Measurements from ENCODE around the gene CAMK1G. TPM values are rescaled to one million over a fixed set of nuclear protein-coding genes. Genes with fewer than 3 reads are reported as not detected.

CAMK1G gene
- total RNA-seq, 1 donor, result 0.10 TPM

DNA sequence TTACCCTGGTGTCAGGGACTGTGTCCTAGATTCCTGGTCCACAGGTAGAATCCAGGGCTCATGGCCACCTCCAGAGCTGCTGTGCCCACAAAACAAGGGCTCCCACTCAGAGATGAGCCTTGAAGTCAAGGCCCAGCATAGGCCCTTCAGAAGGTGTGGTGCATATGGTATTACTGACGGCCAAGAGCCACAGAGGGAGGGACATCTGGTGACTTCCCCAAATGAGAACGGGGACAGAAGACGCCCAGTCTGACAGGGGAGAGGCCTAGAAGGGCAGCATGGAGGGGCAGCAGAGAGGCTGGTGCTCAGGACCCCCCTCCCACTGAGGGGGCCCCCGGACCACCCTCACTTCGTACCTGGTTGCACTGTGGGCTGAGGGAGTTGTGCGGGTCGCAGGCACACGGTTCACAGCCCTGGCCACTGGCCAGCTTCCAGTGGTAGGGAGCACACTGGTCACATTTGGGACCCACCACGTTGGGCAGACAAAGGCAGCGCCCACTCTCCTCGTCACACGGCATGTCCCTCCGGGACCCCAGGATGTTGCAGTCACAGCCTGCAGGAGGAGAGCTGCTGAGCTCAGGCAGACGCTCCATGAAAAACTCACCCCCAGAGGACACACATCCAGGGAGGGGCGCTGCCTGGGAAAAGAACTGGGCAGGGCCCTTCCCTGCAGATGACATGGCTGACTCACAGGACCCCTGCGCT lies 43.7 kb downstream of the CAMK1G start:
- Histone ChIP-seq H3K4me1 (ENCODE audit: insufficient read depth, low read length) (peaks cover 15% of the 10 kb centered on the region), H3K9me3 (ENCODE audit: low read depth, low read length) (no peaks in the 10 kb centered on the region), H3K27me3 (ENCODE audit: insufficient read depth, low read length) (no peaks in the 10 kb centered on the region), H3K4me3 (ENCODE audit: low read length) (no peak overlapping the region)

- no peaks in the 10 kb centered on the region for H3K9me3 ChIP-seq (ENCODE audit: low read depth, low read length)
- no peaks in the 10 kb centered on the region for H3K27me3 ChIP-seq (ENCODE audit: insufficient read depth, low read length)
- peaks cover 15% of the 10 kb centered on the region for H3K4me1 ChIP-seq (ENCODE audit: insufficient read depth, low read length)
- H3K4me3 ChIP-seq (ENCODE audit: low read length), result no peak overlapping the region
Measured at GRCh38 chr1:209627732-209628196, 44.2 kb downstream of the CAMK1G start.

GRCh38 chr1:209628618-209629299 lies 45.2 kb downstream of the CAMK1G start:
- no peak overlapping the region for H3K4me3 ChIP-seq (ENCODE audit: low read length)
- peaks cover 17% of the 10 kb centered on the region for H3K4me1 ChIP-seq (ENCODE audit: insufficient read depth, low read length)
- no peaks in the 10 kb centered on the region for H3K27me3 ChIP-seq (ENCODE audit: insufficient read depth, low read length)
- no peaks in the 10 kb centered on the region for H3K9me3 ChIP-seq (ENCODE audit: low read depth, low read length)

DNA sequence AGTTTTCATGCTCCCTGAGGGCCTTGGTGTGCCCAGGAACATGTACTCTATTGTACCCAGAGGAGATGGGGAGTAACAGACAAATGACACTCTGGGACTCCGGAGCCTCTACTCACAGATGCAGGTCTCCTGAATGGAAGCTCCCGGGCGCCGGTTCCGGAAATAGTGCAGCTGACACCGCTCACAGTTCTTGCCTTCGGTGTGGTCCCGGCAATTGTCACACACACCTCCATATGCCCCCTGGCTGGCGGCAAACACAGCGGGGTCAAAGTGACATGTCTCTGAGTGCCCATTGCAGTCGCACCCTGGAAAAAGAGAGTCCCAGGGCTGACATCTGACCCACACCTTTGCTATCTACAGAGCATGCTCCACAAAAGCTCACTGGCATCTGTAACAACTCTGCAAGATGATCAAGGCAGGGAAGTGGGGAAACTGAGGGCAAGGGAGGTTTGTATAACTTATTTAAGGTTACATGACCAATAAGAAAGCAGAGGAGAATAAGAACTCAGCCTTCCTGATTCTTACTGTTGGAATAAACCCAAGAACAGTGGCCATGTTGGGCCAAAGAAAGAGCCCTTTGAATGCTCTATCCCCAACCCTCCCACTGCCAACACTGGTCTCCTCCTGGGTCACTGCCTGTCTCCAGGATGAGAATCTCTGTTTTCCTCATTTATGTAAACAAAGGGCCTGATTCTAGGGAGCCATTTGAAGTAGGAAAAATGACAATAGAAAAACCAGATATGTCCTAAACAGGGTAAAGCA lies 46.3 kb downstream of the CAMK1G start:
- no peaks in the 10 kb centered on the region for H3K9me3 ChIP-seq (ENCODE audit: low read depth, low read length)
- no peak overlapping the region for H3K4me3 ChIP-seq (ENCODE audit: low read length)
- H3K4me1 ChIP-seq (ENCODE audit: insufficient read depth, low read length), result peaks cover 24% of the 10 kb centered on the region
- H3K27me3 ChIP-seq (ENCODE audit: insufficient read depth, low read length), result no peaks in the 10 kb centered on the region

GRCh38 chr1:209630383-209631225 lies 47.1 kb downstream of the CAMK1G start:
- no peak overlapping the region for H3K4me3 ChIP-seq (ENCODE audit: low read length)
- H3K4me1 ChIP-seq (ENCODE audit: insufficient read depth, low read length), result peaks cover 24% of the 10 kb centered on the region
- no peaks in the 10 kb centered on the region for H3K27me3 ChIP-seq (ENCODE audit: insufficient read depth, low read length)
- no peaks in the 10 kb centered on the region for H3K9me3 ChIP-seq (ENCODE audit: low read depth, low read length)

DNA sequence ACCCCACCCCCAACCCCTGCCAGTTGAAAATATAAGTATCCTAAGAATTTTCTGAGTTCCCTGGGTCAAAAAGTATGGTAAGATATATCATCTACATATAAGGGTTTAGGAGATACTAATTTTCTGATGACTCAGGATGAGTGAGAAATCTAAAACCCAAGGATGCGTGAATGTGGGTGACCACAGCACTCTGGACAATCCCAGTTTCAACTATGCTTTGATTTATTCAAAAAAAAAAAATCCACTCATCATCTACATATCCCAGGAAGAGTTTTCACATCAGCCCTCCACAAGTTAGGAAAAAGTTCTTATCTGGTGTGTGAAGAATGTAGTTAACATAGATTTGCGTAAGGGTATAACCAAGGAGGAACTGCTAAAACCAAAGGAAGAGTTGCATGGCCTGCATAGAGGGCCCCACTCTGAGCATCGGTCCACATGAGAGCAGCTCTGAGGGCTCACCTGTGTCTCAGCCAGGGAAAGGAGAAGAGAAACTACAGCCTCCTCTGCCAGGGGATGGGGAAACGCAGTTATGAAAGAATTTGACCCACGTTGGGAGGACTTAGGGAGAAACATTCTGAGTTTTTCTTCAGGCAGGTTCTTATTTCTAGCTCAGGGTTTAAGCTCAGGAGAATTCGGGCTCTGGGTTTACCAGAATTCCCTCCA lies 50.0 kb downstream of the CAMK1G start:
- Histone ChIP-seq H3K27me3 (ENCODE audit: insufficient read depth, low read length) (no peaks in the 10 kb centered on the region), H3K4me3 (ENCODE audit: low read length) (no peak overlapping the region), H3K4me1 (ENCODE audit: insufficient read depth, low read length) (peaks cover 8% of the 10 kb centered on the region), H3K9me3 (ENCODE audit: low read depth, low read length) (no peaks in the 10 kb centered on the region)

DNA sequence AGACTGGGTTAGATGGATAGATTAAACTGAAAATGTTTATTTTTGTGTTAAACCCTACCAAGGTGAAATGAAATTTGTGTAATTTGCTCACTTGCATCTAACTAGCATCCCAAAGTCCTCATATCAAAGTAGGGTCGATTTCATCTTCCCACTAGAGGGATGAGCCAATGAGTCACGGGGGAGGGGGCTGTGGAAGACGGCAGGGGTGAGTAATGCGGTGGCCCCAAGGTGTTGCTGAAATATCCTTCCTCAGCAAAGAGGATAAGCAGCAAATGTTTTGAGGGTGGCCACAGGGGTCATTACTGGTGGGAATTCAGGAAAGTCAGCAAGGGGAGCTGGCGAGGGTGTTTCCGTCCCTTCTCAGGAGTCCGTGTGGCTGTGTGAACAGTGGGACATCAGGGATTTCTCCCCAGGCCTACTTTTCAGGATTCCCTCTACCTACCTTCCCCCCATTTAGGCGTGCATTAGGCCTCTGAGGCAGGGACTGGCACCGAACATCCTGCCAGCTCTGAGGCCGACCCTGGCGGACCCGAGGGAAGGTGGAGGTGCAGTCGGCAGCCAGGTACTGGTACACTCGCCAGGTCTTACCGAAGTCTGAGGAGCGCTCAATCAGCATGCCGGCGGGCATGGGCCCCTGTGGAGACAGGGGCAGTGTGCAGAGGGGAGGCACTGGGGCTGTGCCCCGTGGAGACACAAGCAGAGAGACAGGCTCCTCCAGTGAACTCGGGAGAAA lies 50.7 kb downstream of the CAMK1G start:
- Histone ChIP-seq H3K4me3 (ENCODE audit: low read length) (no peak overlapping the region), H3K27me3 (ENCODE audit: insufficient read depth, low read length) (no peaks in the 10 kb centered on the region), H3K9me3 (ENCODE audit: low read depth, low read length) (no peaks in the 10 kb centered on the region), H3K4me1 (ENCODE audit: insufficient read depth, low read length) (peaks cover 8% of the 10 kb centered on the region)

- H3K9me3 ChIP-seq (ENCODE audit: low read depth, low read length), result no peaks in the 10 kb centered on the region
- no peaks in the 10 kb centered on the region for H3K27me3 ChIP-seq (ENCODE audit: insufficient read depth, low read length)
- H3K4me3 ChIP-seq (ENCODE audit: low read length), result no peak overlapping the region
- peaks cover 8% of the 10 kb centered on the region for H3K4me1 ChIP-seq (ENCODE audit: insufficient read depth, low read length)
Measured at GRCh38 chr1:209635850-209636249, 52.3 kb downstream of the CAMK1G start.

DNA sequence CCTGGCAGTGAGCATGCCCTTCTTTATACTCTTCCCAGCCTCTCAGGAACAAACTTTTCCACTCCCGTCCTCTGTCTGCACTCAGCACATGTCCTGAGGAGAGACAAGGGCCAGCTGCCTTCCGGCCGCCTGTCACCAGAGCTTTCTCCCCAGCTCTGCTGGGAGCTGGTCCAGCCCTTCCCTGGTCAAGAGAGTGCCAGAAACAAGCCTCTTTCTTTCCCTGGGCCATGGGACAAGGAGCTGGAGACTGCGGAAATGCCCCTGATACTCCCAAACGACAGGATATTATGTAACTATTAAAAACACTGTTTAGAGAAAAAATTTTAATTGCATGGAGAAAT lies 58.3 kb downstream of the CAMK1G start:
- no peaks in the 10 kb centered on the region for H3K4me1 ChIP-seq (ENCODE audit: insufficient read depth, low read length)
- H3K27me3 ChIP-seq (ENCODE audit: insufficient read depth, low read length), result no peaks in the 10 kb centered on the region
- no peak overlapping the region for H3K4me3 ChIP-seq (ENCODE audit: low read length)
- H3K9me3 ChIP-seq (ENCODE audit: low read depth, low read length), result no peaks in the 10 kb centered on the region

GRCh38 chr1:209642816-209643215 lies 59.3 kb downstream of the CAMK1G start:
- Histone ChIP-seq H3K27me3 (ENCODE audit: insufficient read depth, low read length) (no peaks in the 10 kb centered on the region), H3K4me1 (ENCODE audit: insufficient read depth, low read length) (peaks cover 5% of the 10 kb centered on the region), H3K9me3 (ENCODE audit: low read depth, low read length) (no peaks in the 10 kb centered on the region), H3K4me3 (ENCODE audit: low read length) (no peak overlapping the region)

DNA sequence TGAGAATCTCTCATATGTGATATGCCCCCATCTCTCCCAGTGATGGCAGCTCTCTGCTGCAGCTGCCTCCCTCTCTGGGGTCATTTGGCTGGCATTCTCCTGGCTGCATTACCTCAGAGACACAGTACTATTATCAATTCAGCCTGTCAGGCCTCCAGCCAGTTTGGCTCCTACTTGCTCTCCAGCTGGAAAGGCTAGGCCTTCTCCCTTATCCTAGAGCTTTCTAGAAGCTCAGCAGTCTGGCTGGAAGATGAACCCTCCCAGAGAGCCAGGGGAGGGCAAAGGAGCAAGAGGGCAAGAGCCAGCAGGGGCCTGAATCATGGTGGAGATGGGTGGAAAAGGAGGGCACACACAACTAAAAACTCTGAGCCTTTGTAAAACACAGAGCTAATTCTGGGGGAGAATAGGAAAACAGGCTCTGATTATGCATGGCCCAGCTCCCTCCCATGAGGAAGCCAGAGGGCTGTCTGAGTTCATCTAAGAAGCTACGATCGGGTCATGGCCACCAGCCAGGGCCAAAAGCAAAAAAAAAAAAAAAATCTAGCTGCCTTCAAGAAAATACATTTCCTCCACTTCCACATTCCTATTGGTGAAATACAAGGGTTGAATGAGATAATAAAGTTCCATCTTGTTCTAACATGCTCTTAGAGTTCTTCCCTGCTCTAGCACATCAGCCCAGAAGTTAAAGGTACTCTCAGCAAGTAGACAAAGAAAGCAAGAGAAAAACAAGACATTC lies 59.9 kb downstream of the CAMK1G start:
- Histone ChIP-seq H3K4me3 (ENCODE audit: low read length) (no peak overlapping the region), H3K4me1 (ENCODE audit: insufficient read depth, low read length) (peaks cover 11% of the 10 kb centered on the region), H3K27me3 (ENCODE audit: insufficient read depth, low read length) (no peaks in the 10 kb centered on the region), H3K9me3 (ENCODE audit: low read depth, low read length) (no peaks in the 10 kb centered on the region)

GRCh38 chr1:209645574-209646452 lies 62.3 kb downstream of the CAMK1G start:
- Histone ChIP-seq H3K4me3 (ENCODE audit: low read length) (no peak overlapping the region), H3K4me1 (ENCODE audit: insufficient read depth, low read length) (peaks cover 35% of the 10 kb centered on the region), H3K27me3 (ENCODE audit: insufficient read depth, low read length) (no peaks in the 10 kb centered on the region), H3K9me3 (ENCODE audit: low read depth, low read length) (no peaks in the 10 kb centered on the region)
